HL-60 (cell line): ENCODE data around the gene UBASH3A.

Experiments used
- CTCF ChIP-seq: IDR thresholded peaks from one replicate; pipeline ENCODE4 v1.5.1; 2011; ENCODE audit warnings: low read length, control low read depth, inconsistent platforms; ENCODE audit not compliant: insufficient read depth
- GABPA ChIP-seq: IDR thresholded peaks from 2 replicates; pipeline ENCODE4 v1.6.1; 2012; ENCODE audit warnings: low read depth
- POLR2AphosphoS5 ChIP-seq: IDR thresholded peaks from 2 replicates; pipeline ENCODE4 v1.6.1; 2012; ENCODE audit warnings: low read depth
- REST ChIP-seq: IDR thresholded peaks from 2 replicates; pipeline ENCODE4 v1.6.1; 2012; ENCODE audit warnings: low read depth; ENCODE audit not compliant: insufficient replicate concordance

- TF ChIP-seq CTCF (no peak), POLR2AphosphoS5 (no peak), GABPA (no peak), REST (no peak)
These were observed 16.1 kb downstream of the UBASH3A start for GRCh38 chr21:42419845-42420244.
